Naive thymus-derived CD8-positive, alpha-beta T cell (primary cell): Measurements from ENCODE around the gene MGMT. TPM values are rescaled to one million over a fixed set of nuclear protein-coding genes. Genes with fewer than 3 reads are reported as not detected.
A peak's percentile ranks its signal among the peaks of the same experiment; 100 is the strongest.

Experiments
- ATAC-seq, 2 donors: fragments of 150-1000 bp; cut with Tn5 transposase in 1 of 2; sonication (Bioruptor Pico), chemical (Tn5 transposase) in 1 of 2; 1 replicate in 1 of 2; 2 replicates in 1 of 2; pipeline ENCODE4 v1.10.0; 2021; ENCODE audit warnings: mild to moderate bottlenecking in 2 of 2, moderate library complexity in 2 of 2
- POLR2A ChIA-PET: fragments of 350-600 bp; sonication (Branson Sonifier 250); formaldehyde crosslinking; loops from one replicate; lab custom pipeline; 2021; ENCODE audit warnings: antibody characterized with exemption; lab: Charles Lee
- DNase-seq, 10 donors: peaks; one replicate each; pipeline versions ENCODE4 v3.0.0 to v3.0.0-alpha.2; 2020 to 2022
- H3K27ac Mint-ChIP-seq, 10 donors: one replicate each; pipeline ENCODE4 v1.8.0; 2020 to 2022; ENCODE audit warnings: mild to moderate bottlenecking in 10 of 10, mixed read lengths in 10 of 10, moderate library complexity in 4 of 10, inconsistent platforms in 1 of 10
- H3K27me3 Mint-ChIP-seq, 5 donors: one replicate each; pipeline ENCODE4 v1.8.0; 2021 to 2022; ENCODE audit warnings: mixed read lengths in 5 of 5
- H3K36me3 Mint-ChIP-seq, 3 donors: one replicate each; pipeline ENCODE4 v1.8.0; 2020 to 2022; ENCODE audit warnings: mixed read lengths in 3 of 3, mild to moderate bottlenecking in 2 of 3, inconsistent platforms in 1 of 3
- H3K4me1 Mint-ChIP-seq, 4 donors: one replicate each; pipeline ENCODE4 v1.8.0; 2021 to 2022; ENCODE audit warnings: mixed read lengths in 4 of 4
- H3K4me3 Mint-ChIP-seq, 10 donors: one replicate each; pipeline ENCODE4 v1.8.0; 2020 to 2022; ENCODE audit warnings: mild to moderate bottlenecking in 10 of 10, mixed read lengths in 10 of 10, moderate library complexity in 6 of 10, inconsistent platforms in 1 of 10
- H3K9me3 Mint-ChIP-seq, 9 donors: one replicate each; pipeline ENCODE4 v1.8.0; 2020 to 2022; ENCODE audit warnings: mixed read lengths in 9 of 9, mild to moderate bottlenecking in 3 of 9, inconsistent platforms in 1 of 9, moderate library complexity in 1 of 9
- polyA plus RNA-seq, 3 donors: library from polyadenylated mRNA; unstranded; fragments of 300-500 nt; fragmentation: Illumina TruSeq; gene quantifications; one replicate each; pipeline ENCODE4 v1.2.3, GENCODE V29; 2021
- total RNA-seq, 8 experiments: library from RNA in 2 of 8; stranded (reverse) in 2 of 8; gene quantifications; one replicate each; pipeline ENCODE4 v1.2.3 and lab custom pipeline; 2021 to 2026

MGMT gene
- total and polyA plus RNA-seq, 5 experiments from 2014 or later: 18.9 to 41.7 (median 32.2) TPM

GRCh38 chr10:129628823-129629222, 161.8 kb downstream of the MGMT start:
- POLR2A ChIA-PET: no interaction called here
- H3K27ac Mint-ChIP-seq: no peak overlapping the region
- H3K27me3 Mint-ChIP-seq: no peaks in the 10 kb centered on the region
- DNase-seq (no peak), ATAC-seq (no peak)
- peaks cover 3 to 13% (median 8%) of the 10 kb centered on the region in 4 donors for H3K4me1 Mint-ChIP-seq
- H3K4me3 Mint-ChIP-seq: no peak overlapping the region
- H3K9me3 Mint-ChIP-seq: peaks cover 11 to 77% (median 24%) of the 10 kb centered on the region in 9 donors
- peaks cover 34 to 85% (median 63%) of the 10 kb centered on the region in 3 donors for H3K36me3 Mint-ChIP-seq

- H3K9me3 Mint-ChIP-seq: peaks cover 16 to 79% (median 26%) of the 10 kb centered on the region in 9 donors
- H3K4me3 Mint-ChIP-seq: no peak overlapping the region
- no peaks in the 10 kb centered on the region for H3K27me3 Mint-ChIP-seq
- no peak overlapping the region for H3K27ac Mint-ChIP-seq
- POLR2A ChIA-PET: no interaction called here
- H3K4me1 Mint-ChIP-seq: peaks cover 0 to 13% (median 8%) of the 10 kb centered on the region in 4 donors
- DNase-seq: no peak
- ATAC-seq: no peak
- peaks cover 37 to 83% (median 63%) of the 10 kb centered on the region in 3 donors for H3K36me3 Mint-ChIP-seq
These were observed 162.9 kb downstream of the MGMT start for GRCh38 chr10:129629911-129630310.

GRCh38 chr10:129631006-129631405, 164.0 kb downstream of the MGMT start:
- Mint-ChIP-seq H3K4me1 (peaks cover 0 to 13% (median 7%) of the 10 kb centered on the region in 4 donors), H3K27ac (no peak overlapping the region), H3K27me3 (no peaks in the 10 kb centered on the region), H3K4me3 (peak overlapping the region in 1 of 10 donors; percentile 19), H3K9me3 (peaks cover 14 to 78% (median 26%) of the 10 kb centered on the region in 9 donors), H3K36me3 (peaks cover 47 to 79% (median 59%) of the 10 kb centered on the region in 3 donors)
- POLR2A ChIA-PET: no interaction called here
- no peak for DNase-seq
- no peak for ATAC-seq

GRCh38 chr10:129631870-129632623, 165.0 kb downstream of the MGMT start:
- H3K4me3 Mint-ChIP-seq: no peak overlapping the region
- peaks cover 52 to 78% (median 54%) of the 10 kb centered on the region in 3 donors for H3K36me3 Mint-ChIP-seq

GRCh38 chr10:129637010-129637409, 170.0 kb downstream of the MGMT start:
- Mint-ChIP-seq H3K4me1 (no peaks in the 10 kb centered on the region), H3K9me3 (peaks cover 8 to 43% (median 27%) of the 10 kb centered on the region in 9 donors), H3K27me3 (no peaks in the 10 kb centered on the region), H3K36me3 (peaks cover 34 to 49% (median 46%) of the 10 kb centered on the region in 3 donors), H3K4me3 (no peak overlapping the region), H3K27ac (no peak overlapping the region)
- DNase-seq: no peak
- POLR2A ChIA-PET: no interaction called here
- no peak for ATAC-seq

More at GRCh38 chr10:129631870-129632623, 165.0 kb downstream of the MGMT start:
- peaks cover 14 to 70% (median 26%) of the 10 kb centered on the region in 9 donors for H3K9me3 Mint-ChIP-seq
- DNase-seq (no peak), ATAC-seq (no peak)
- H3K27me3 Mint-ChIP-seq: no peaks in the 10 kb centered on the region
- peak overlapping the region in 1 of 10 donors; percentile 24 for H3K27ac Mint-ChIP-seq
- POLR2A ChIA-PET: no interaction called here
- H3K4me1 Mint-ChIP-seq: peaks cover 0 to 8% (median 6%) of the 10 kb centered on the region in 4 donors

DNA sequence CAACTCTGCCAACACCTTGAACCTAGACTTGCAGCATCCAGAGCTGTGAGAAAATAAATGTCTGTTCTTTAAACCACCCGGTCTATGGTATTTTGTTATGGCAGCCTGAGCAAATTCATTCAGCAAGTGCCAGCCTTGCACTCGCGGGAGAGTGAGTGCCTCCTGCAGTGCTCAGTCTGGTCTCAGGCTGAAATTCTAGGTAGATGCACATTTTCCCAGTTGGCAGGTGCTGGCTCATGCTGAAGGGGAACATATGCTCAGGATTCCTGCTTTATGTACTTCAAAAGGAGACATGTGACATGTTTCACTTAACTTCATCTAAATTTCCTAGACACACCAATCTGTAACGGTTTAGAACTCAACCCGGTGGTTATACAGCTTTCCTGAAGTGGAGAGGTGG, 170.8 kb downstream of the MGMT start:
- H3K4me1 Mint-ChIP-seq: no peaks in the 10 kb centered on the region
- H3K9me3 Mint-ChIP-seq: peaks cover 8 to 37% (median 21%) of the 10 kb centered on the region in 9 donors
- H3K4me3 Mint-ChIP-seq: no peak overlapping the region
- H3K36me3 Mint-ChIP-seq: peaks cover 27 to 41% (median 41%) of the 10 kb centered on the region in 3 donors
- no peak for DNase-seq
- no peak overlapping the region for H3K27ac Mint-ChIP-seq
- POLR2A ChIA-PET: no interaction called here
- ATAC-seq: no peak
- H3K27me3 Mint-ChIP-seq: no peaks in the 10 kb centered on the region

- Mint-ChIP-seq H3K27me3 (no peaks in the 10 kb centered on the region), H3K4me3 (no peak overlapping the region), H3K36me3 (peaks cover 18 to 34% (median 32%) of the 10 kb centered on the region in 3 donors), H3K27ac (no peak overlapping the region), H3K4me1 (peaks cover 0 to 7% (median 0%) of the 10 kb centered on the region in 4 donors), H3K9me3 (peaks cover 0 to 28% (median 4%) of the 10 kb centered on the region in 9 donors)
- POLR2A ChIA-PET: no interaction called here
- DNase-seq: no peak
- no peak for ATAC-seq
These were observed 174.3 kb downstream of the MGMT start for GRCh38 chr10:129641351-129641750.

DNA sequence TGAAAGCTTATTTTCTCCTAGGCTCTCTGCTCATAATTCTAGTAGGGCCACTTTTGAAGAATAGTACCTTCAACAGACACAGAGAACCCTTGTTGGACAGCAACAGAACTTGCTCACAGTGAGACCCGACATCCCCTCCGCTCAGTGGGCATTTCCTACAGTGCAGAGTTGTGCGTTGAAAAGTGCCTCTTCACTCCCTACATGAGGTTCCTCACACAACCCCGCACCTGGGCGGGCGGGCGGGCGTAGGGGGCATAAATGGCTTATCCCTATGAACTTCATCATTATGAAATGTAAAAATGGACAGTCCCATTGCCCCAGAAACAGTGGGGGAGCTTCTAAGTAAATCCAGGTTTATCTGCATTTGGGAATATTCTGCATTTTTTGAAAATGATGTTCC, 174.9 kb downstream of the MGMT start:
- peaks cover 18 to 32% (median 31%) of the 10 kb centered on the region in 3 donors for H3K36me3 Mint-ChIP-seq

GRCh38 chr10:129642427-129642826, 175.4 kb downstream of the MGMT start:
- ATAC-seq: no peak
- peaks cover 18 to 30% (median 28%) of the 10 kb centered on the region in 3 donors for H3K36me3 Mint-ChIP-seq
- no peak overlapping the region for H3K4me3 Mint-ChIP-seq
- no peak overlapping the region for H3K27ac Mint-ChIP-seq
- POLR2A ChIA-PET: no interaction called here
- DNase-seq: no peak
- peaks cover 0 to 29% (median 4%) of the 10 kb centered on the region in 9 donors for H3K9me3 Mint-ChIP-seq
- no peaks in the 10 kb centered on the region for H3K27me3 Mint-ChIP-seq
- peaks cover 0 to 7% (median 0%) of the 10 kb centered on the region in 4 donors for H3K4me1 Mint-ChIP-seq

More for the DNA sequence above, 174.9 kb downstream of the MGMT start:
- ATAC-seq (no peak), DNase-seq (no peak)
- Mint-ChIP-seq H3K4me3 (no peak overlapping the region), H3K4me1 (peaks cover 0 to 7% (median 0%) of the 10 kb centered on the region in 4 donors), H3K27me3 (no peaks in the 10 kb centered on the region), H3K27ac (no peak overlapping the region), H3K9me3 (peaks cover 0 to 29% (median 4%) of the 10 kb centered on the region in 9 donors)
- POLR2A ChIA-PET: no interaction called here

GRCh38 chr10:129643266-129643665, 176.2 kb downstream of the MGMT start:
- H3K27ac Mint-ChIP-seq: peak overlapping the region in 2 of 10 donors; percentile 38 to 56

DNA sequence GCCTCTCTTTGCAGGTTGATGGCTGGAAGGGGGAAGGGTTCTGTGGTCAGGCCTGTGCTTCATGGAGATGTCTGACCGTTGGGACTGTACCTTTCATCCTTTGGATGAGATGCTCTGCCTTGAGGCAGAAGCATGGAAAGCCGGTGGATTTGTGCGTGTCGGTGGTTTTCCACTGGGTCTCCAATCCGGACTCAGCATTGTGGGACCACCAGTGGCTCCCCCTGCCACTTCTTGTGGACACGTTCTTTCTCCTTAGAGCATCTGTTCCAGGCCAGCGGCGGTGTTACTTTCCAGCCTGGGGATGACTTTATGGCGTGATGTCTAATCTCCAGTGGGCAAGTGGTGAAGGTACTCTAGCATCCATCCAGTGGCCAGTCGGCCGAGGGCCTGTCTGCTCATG, 178.4 kb downstream of the MGMT start:
- ATAC-seq: no peak
- POLR2A ChIA-PET: no interaction called here
- no peak for DNase-seq
- peaks cover 19 to 36% (median 33%) of the 10 kb centered on the region in 3 donors for H3K36me3 Mint-ChIP-seq
- H3K27me3 Mint-ChIP-seq: no peaks in the 10 kb centered on the region
- peaks cover 0 to 7% (median 0%) of the 10 kb centered on the region in 4 donors for H3K4me1 Mint-ChIP-seq
- H3K9me3 Mint-ChIP-seq: peaks cover 0 to 30% (median 0%) of the 10 kb centered on the region in 9 donors
- H3K27ac Mint-ChIP-seq: no peak overlapping the region
- H3K4me3 Mint-ChIP-seq: no peak overlapping the region

More at GRCh38 chr10:129643266-129643665, 176.2 kb downstream of the MGMT start:
- Mint-ChIP-seq H3K27me3 (no peaks in the 10 kb centered on the region), H3K36me3 (peaks cover 18 to 30% (median 27%) of the 10 kb centered on the region in 3 donors), H3K4me3 (no peak overlapping the region), H3K4me1 (peaks cover 0 to 7% (median 0%) of the 10 kb centered on the region in 4 donors), H3K9me3 (peaks cover 0 to 33% (median 6%) of the 10 kb centered on the region in 9 donors)
- ATAC-seq (no peak), DNase-seq (no peak)
- POLR2A ChIA-PET: no interaction called here

DNA sequence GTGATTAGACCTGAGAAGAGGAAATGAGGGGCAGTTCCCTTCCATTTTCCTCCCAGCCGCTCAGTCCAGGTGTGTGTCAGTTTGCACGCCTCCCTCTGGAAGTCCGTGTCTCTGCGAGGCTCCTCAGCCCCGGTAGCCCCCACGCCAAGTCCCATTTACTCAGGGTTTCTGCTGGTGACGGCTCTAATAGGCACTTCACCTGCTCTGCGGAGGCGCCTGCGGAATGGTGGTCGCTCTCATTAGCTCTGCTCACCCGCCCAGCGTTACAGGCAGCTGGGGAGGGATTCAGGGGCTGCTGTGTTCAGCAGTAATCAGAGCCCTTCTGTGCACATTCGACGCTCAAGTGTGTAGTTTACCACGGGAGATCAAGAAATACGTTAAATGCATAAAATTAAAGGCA, 179.9 kb downstream of the MGMT start:
- Mint-ChIP-seq H3K27ac (no peak overlapping the region), H3K36me3 (peaks cover 19 to 41% (median 39%) of the 10 kb centered on the region in 3 donors), H3K4me3 (no peak overlapping the region), H3K4me1 (peaks cover 0 to 7% (median 0%) of the 10 kb centered on the region in 4 donors), H3K9me3 (peaks cover 0 to 28% (median 0%) of the 10 kb centered on the region in 9 donors), H3K27me3 (no peaks in the 10 kb centered on the region)
- no peak for DNase-seq
- no peak for ATAC-seq
- POLR2A ChIA-PET: no interaction called here

- Mint-ChIP-seq H3K27ac (no peak overlapping the region), H3K36me3 (peaks cover 19 to 43% (median 39%) of the 10 kb centered on the region in 3 donors), H3K9me3 (peaks cover 0 to 30% (median 0%) of the 10 kb centered on the region in 9 donors), H3K4me3 (no peak overlapping the region), H3K4me1 (peaks cover 0 to 7% (median 0%) of the 10 kb centered on the region in 4 donors), H3K27me3 (no peaks in the 10 kb centered on the region)
- DNase-seq: no peak
- ATAC-seq: no peak
- POLR2A ChIA-PET: no interaction called here
These were observed 180.5 kb downstream of the MGMT start for GRCh38 chr10:129647590-129647989.
